ENCODE measurements around the gene DCAF10. TPM values are rescaled to one million over a fixed set of nuclear protein-coding genes. Genes with fewer than 3 reads are reported as not detected.

DCAF10 gene
- total RNA-seq, 2 experiments from 2014 or later, result 12.8 to 20.8 TPM

DNA sequence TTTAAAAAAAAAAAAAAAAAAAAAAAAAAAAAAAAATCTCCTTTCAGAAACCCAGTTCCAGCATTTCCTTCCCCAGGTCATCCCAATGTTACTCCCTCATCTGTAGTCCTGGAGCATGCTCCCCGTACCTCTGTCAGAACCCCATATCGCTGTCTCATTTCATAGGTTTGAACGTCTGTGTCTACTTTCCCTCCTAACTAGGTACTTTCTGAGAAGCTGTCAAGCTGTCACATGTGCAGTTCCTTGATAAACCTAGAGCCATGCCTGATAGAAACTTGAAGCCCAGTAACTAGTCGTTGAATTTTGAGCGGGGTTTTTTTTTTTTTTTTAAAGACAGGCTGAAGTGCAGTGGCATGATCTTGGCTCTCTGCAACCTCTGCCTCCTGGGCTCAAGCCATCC is 31.3 kb upstream of the DCAF10 start:
- Histone ChIP-seq H3K4me1 (ENCODE audit: insufficient read depth, low read length, poor library complexity, severe bottlenecking) (no peaks in the 10 kb centered on the region), H3K4me2 (ENCODE audit: low read length) (no peak overlapping the region), H3K27ac (ENCODE audit: low read depth, low read length, poor library complexity, severe bottlenecking) (no peak overlapping the region), H3K4me3 (ENCODE audit: low read depth, low read length, poor library complexity, severe bottlenecking) (no peak overlapping the region), H4K20me1 (ENCODE audit: insufficient read depth, low read length) (no peaks in the 10 kb centered on the region), H3K9me3 (ENCODE audit: low read length) (no peaks in the 10 kb centered on the region), H3K36me3 (ENCODE audit: insufficient read depth, low read length) (peaks cover 6% of the 10 kb centered on the region; the same call in 1 of the 2 replicates), H3K9me2 (ENCODE audit: insufficient read depth, low read length) (no peaks in the 10 kb centered on the region), H3K79me2 (ENCODE audit: insufficient read depth, low read depth, low read length) (no peaks in the 10 kb centered on the region), H2AFZ (ENCODE audit: low read length) (no peak overlapping the region)
- ChIA-PET POLR2A (interaction anchor here (0.7 to 0.9 kb wide), 3 partner anchors 14 to 1452 kb away, joined by 3 to 11 read pairs (median 5); no protein-coding TSS in a partner anchor), CTCF (ENCODE audit: unreplicated experiment) (interaction anchor here (1.2 kb wide), 1 partner anchor 9 kb away, joined by 3 read pairs; no protein-coding TSS in a partner anchor)
- no peak for DNase-seq (ENCODE audit: low spot score)
- BruUV-seq (replicated peaks), result no TSS peak
- no peak for TF ChIP-seq EZH2phosphoT487 (IDR thresholded peaks at IDR 0.05; ENCODE audit: borderline replicate concordance, low read depth, low read length)
- TF ChIP-seq, protein P1, sequence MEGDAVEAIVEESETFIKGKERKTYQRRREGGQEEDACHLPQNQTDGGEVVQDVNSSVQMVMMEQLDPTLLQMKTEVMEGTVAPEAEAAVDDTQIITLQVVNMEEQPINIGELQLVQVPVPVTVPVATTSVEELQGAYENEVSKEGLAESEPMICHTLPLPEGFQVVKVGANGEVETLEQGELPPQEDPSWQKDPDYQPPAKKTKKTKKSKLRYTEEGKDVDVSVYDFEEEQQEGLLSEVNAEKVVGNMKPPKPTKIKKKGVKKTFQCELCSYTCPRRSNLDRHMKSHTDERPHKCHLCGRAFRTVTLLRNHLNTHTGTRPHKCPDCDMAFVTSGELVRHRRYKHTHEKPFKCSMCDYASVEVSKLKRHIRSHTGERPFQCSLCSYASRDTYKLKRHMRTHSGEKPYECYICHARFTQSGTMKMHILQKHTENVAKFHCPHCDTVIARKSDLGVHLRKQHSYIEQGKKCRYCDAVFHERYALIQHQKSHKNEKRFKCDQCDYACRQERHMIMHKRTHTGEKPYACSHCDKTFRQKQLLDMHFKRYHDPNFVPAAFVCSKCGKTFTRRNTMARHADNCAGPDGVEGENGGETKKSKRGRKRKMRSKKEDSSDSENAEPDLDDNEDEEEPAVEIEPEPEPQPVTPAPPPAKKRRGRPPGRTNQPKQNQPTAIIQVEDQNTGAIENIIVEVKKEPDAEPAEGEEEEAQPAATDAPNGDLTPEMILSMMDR (conservative IDR thresholded peaks at IDR 0.05; ENCODE audit: low read length), result no peak
- intact Hi-C loops (cut with micrococcal nuclease; ENCODE audit: unreplicated experiment), result no loop called here

DNA sequence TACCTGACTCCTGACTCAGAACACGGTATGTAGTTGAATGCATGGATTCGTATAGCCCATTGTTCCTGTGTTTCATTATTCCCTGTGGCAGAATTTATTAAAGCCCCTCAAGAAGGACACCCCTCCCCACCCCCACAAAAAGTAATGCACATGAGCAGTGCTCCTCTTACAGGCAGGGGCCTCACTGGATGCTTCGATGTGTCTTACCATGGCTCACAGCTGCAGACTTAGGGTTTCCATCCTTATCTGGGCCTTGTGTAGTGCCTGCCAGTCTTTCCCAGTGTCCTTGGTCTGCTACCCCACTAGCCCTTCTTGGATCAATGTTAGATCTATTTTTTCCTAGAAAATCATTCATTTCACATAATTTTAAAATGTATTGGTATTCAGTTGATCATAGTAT is 30.6 kb upstream of the DCAF10 start:
- Histone ChIP-seq H3K79me2 (ENCODE audit: insufficient read depth, low read depth, low read length) (no peaks in the 10 kb centered on the region), H4K20me1 (ENCODE audit: insufficient read depth, low read length) (no peaks in the 10 kb centered on the region), H3K9me2 (ENCODE audit: insufficient read depth, low read length) (no peaks in the 10 kb centered on the region), H3K36me3 (ENCODE audit: insufficient read depth, low read length) (peaks cover 11% of the 10 kb centered on the region; the same call in 1 of the 2 replicates), H3K4me3 (ENCODE audit: low read depth, low read length, poor library complexity, severe bottlenecking) (no peak overlapping the region), H2AFZ (ENCODE audit: low read length) (no peak overlapping the region), H3K27ac (ENCODE audit: low read depth, low read length, poor library complexity, severe bottlenecking) (no peak overlapping the region), H3K4me1 (ENCODE audit: insufficient read depth, low read length, poor library complexity, severe bottlenecking) (no peaks in the 10 kb centered on the region), H3K9me3 (ENCODE audit: low read length) (no peaks in the 10 kb centered on the region), H3K4me2 (ENCODE audit: low read length) (no peak overlapping the region)
- ChIA-PET POLR2A (interaction anchor here (0.6 to 1.7 kb wide), 3 partner anchors 14 to 1785 kb away, joined by 4 to 5 read pairs (median 4); partner anchors contain the start of gene EXOSC3), CTCF (ENCODE audit: unreplicated experiment) (no interaction called here)
- intact Hi-C loops (cut with micrococcal nuclease; ENCODE audit: unreplicated experiment), result no loop called here
- no peak for DNase-seq (ENCODE audit: low spot score)
- BruUV-seq (replicated peaks), result no TSS peak
- TF ChIP-seq, protein P1 (conservative IDR thresholded peaks at IDR 0.05; ENCODE audit: low read length), result no peak
- no peak for TF ChIP-seq EZH2phosphoT487 (IDR thresholded peaks at IDR 0.05; ENCODE audit: borderline replicate concordance, low read depth, low read length)

DNA sequence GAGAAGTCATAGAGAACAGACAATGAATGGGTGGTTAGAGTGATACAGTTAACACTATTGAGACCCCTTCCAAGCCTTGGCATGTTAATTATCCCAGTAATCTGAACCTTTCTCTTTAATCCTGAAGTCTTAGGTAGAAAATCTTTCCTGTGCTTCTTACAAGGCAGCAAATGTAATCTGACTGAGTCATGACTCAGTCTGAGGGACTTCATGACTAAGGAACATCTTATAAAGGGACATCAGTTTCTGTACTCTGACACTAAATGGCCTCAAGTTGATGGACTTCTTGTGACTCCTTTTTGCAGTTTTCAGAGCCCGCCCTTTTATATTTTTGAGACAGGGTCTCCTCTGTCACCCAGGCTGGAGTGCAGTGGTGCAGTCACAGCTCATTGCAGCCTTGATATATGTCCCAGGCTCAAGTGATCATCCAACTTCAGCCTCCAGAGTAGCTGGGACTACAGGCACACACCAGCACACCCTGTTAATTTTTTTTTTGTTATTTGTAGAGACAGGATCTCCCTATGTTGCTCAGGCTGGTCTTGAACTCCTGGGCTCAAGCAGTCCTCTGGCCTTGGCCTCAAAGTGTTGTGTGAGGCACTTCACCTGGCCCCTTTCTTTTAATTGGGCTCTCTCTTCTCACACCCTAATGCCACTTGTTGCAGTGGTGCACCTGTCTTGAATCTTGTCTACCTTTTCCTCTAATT is 25.2 kb upstream of the DCAF10 start:
- no peaks in the 10 kb centered on the region for H3K4me1 ChIP-seq (ENCODE audit: insufficient read depth, low read length, poor library complexity, severe bottlenecking)
- H3K4me2 ChIP-seq (ENCODE audit: low read length), result no peak overlapping the region
- ChIA-PET POLR2A (no interaction called here), CTCF (ENCODE audit: unreplicated experiment) (no interaction called here)
- no peaks in the 10 kb centered on the region for H3K9me3 ChIP-seq (ENCODE audit: low read length)
- DNase-seq (ENCODE audit: low spot score), result no peak
- no peak overlapping the region for H3K4me3 ChIP-seq (ENCODE audit: low read depth, low read length, poor library complexity, severe bottlenecking)
- H3K79me2 ChIP-seq (ENCODE audit: insufficient read depth, low read depth, low read length), result peaks cover under 1% of the 10 kb centered on the region; the same call in 1 of the 2 replicates
- BruUV-seq (replicated peaks), result no TSS peak
- no peak overlapping the region for H3K27ac ChIP-seq (ENCODE audit: low read depth, low read length, poor library complexity, severe bottlenecking)
- no peak for TF ChIP-seq EZH2phosphoT487 (IDR thresholded peaks at IDR 0.05; ENCODE audit: borderline replicate concordance, low read depth, low read length)
- TF ChIP-seq, protein P1 (conservative IDR thresholded peaks at IDR 0.05; ENCODE audit: low read length), result no peak
- H4K20me1 ChIP-seq (ENCODE audit: insufficient read depth, low read length), result no peaks in the 10 kb centered on the region; the same call in 1 of the 2 replicates
- H3K36me3 ChIP-seq (ENCODE audit: insufficient read depth, low read length), result peaks cover 56% of the 10 kb centered on the region
- no peak overlapping the region for H2AFZ ChIP-seq (ENCODE audit: low read length)
- no peaks in the 10 kb centered on the region for H3K9me2 ChIP-seq (ENCODE audit: insufficient read depth, low read length)
- intact Hi-C loops (cut with micrococcal nuclease; ENCODE audit: unreplicated experiment), result no loop called here

Data from OCI-LY7 (cell line).